DMS79 treated with DMSO at 0.1 percent for 48 hours (cell line): ENCODE results near the gene INO80C.

Experiments used
- DNase-seq: peaks from one replicate; lab custom pipeline; 2025; lab: John Stamatoyannopoulos, UW

Gene INO80C

GRCh38 chr18:35426786-35427185 lies 71.0 kb downstream of the INO80C start:
- no peak for DNase-seq

- DNase-seq: no peak
These were observed 73.4 kb downstream of the INO80C start for GRCh38 chr18:35424356-35424755.

GRCh38 chr18:35422237-35422636 lies 75.5 kb downstream of the INO80C start:
- DNase-seq: no peak

- DNase-seq: no peak
These were observed 79.2 kb downstream of the INO80C start for GRCh38 chr18:35418610-35419009.
